Tibial artery (tissue), 4 donors: Measurements from ENCODE around the gene RNF208.

Source experiments
- DNase-seq, 2 donors: peaks; one replicate each; pipeline ENCODE4 v3.0.0-alpha.2; 2019
- H3K27ac ChIP-seq, 2 donors: fragments of 200-600 bp; sonication (generic) in 1 of 2; 1 replicate in 1 of 2; 2 replicates in 1 of 2; pipeline ENCODE4 v1.5.1; 2018 to 2019; ENCODE audit warnings: mild to moderate bottlenecking in 1 of 2
- H3K27me3 ChIP-seq, 2 donors: fragments of 200-600 bp; sonication (generic) in 1 of 2; one replicate each; pipeline versions ENCODE4 v1.5.1 to v1.6.0; 2016 to 2019
- H3K36me3 ChIP-seq, 3 donors: fragments of 200-600 bp; sonication (generic) in 2 of 3; one replicate each; pipeline ENCODE4 v1.5.1; 2016 to 2019; ENCODE audit warnings: mild to moderate bottlenecking in 2 of 3
- H3K4me1 ChIP-seq, 4 donors: fragments of 200-600 bp; sonication (generic) in 2 of 4; 1 replicate in 3 of 4; 2 replicates in 1 of 4; pipeline ENCODE4 v1.5.1; 2016 to 2019
- H3K4me3 ChIP-seq, 2 donors: fragments of 200-600 bp; sonication (generic) in 1 of 2; 1 replicate in 1 of 2; 2 replicates in 1 of 2; pipeline ENCODE4 v1.5.1; 2018 to 2019; ENCODE audit warnings: mild to moderate bottlenecking in 2 of 2
- H3K9me3 ChIP-seq, 3 donors: fragments of 200-600 bp; sonication (generic) in 1 of 3; one replicate each; pipeline ENCODE4 v1.5.1; 2016 to 2019
- intact Hi-C: fragments of 100-400 bp; cut with DNase I; formaldehyde crosslinking; loops from one replicate; pipeline ENCODE4 v1.15.0; 2023; ENCODE audit warnings: low total_unique reads
- TF ChIP-seq, protein P1 (sequence below), 2 experiments: fragments of 200-600 bp in 1 of 2; fragments of 450-650 bp in 1 of 2; IDR thresholded peaks; one replicate each; pipeline ENCODE4 v1.5.1; 2017 to 2019; ENCODE audit warnings: antibody characterized with exemption in 2 of 2, mild to moderate bottlenecking in 1 of 2, moderate library complexity in 1 of 2

The RNF208 gene

DNA sequence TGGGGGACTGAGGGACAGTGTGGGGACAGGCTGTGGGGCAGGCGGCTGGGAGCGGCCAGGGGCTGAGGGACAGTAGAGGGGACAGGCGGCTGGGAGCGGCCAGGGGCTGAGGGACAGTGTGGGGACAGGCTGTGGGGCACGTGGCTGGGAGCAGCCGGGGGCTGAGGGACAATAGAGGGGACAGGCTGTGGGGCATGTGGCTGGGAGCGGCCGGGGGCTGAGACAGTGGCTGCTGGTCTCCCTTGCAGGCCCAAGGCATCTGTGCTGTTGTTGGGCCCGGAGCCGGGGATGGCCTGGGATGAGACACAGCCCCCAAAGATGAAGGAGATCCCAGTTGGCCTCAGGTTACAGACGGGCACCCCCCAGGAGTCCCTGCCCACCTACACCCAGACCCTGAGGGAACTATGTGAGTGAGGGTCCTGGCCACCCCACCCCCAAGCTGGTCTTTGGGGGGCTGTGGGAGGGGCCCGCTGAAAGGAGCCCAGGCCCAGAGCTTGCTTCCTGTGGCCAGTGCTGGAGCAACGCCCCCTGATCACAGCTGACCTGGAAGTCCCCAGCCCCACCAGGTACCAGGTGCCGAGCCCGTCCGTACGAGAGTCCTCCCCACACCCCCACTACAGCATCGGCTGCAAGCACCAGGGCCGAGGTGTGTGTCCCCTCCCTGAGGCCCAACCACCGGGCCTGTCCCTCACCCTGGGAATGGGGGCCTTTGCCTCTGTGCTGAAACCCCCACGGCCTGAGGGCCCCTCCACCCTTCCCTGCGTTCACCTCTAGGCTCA, 29.6 kb upstream of the RNF208 start:
- H3K4me3 ChIP-seq, result no peak overlapping the region
- DNase-seq, result no peak
- TF ChIP-seq, protein P1, sequence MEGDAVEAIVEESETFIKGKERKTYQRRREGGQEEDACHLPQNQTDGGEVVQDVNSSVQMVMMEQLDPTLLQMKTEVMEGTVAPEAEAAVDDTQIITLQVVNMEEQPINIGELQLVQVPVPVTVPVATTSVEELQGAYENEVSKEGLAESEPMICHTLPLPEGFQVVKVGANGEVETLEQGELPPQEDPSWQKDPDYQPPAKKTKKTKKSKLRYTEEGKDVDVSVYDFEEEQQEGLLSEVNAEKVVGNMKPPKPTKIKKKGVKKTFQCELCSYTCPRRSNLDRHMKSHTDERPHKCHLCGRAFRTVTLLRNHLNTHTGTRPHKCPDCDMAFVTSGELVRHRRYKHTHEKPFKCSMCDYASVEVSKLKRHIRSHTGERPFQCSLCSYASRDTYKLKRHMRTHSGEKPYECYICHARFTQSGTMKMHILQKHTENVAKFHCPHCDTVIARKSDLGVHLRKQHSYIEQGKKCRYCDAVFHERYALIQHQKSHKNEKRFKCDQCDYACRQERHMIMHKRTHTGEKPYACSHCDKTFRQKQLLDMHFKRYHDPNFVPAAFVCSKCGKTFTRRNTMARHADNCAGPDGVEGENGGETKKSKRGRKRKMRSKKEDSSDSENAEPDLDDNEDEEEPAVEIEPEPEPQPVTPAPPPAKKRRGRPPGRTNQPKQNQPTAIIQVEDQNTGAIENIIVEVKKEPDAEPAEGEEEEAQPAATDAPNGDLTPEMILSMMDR (IDR thresholded peaks at IDR 0.05), result no peak
- H3K9me3 ChIP-seq, result no peaks in the 10 kb centered on the region
- intact Hi-C loops, result no loop called here
- peaks cover 0 to 5% (median 1%) of the 10 kb centered on the region in 3 donors for H3K36me3 ChIP-seq
- H3K27ac ChIP-seq, result no peak overlapping the region
- peaks cover 0 to 22% (median 18%) of the 10 kb centered on the region in 4 donors for H3K4me1 ChIP-seq
- H3K27me3 ChIP-seq, result peaks cover 0 to 33% of the 10 kb centered on the region in 2 donors

DNA sequence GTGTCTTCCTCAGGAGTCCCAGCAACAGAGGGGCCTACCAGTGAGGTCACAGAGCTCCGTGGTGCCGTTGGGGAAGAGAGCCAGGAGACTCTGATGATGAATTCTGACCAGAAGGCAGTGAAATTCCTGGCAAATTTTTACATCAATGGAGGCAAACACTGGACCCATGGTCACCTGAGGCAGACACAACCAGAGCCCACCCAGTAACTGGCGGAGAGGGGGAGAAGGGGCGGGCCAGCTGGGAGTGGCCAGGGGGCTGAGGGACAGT, 29.1 kb upstream of the RNF208 start, which contains the start of gene STPG3:
Gene STPG3 (plus strand): TSS at position 93 of the 268 bp plus-strand sequence. CDS start 1 bp downstream, at position 94.
- no peak for DNase-seq
- TF ChIP-seq, protein P1 (IDR thresholded peaks at IDR 0.05), result no peak
- no peak within 1 kb of the TSS for H3K4me3 ChIP-seq
- no peak within 1 kb of the TSS for H3K27ac ChIP-seq
- no peaks in the 10 kb centered on the region for H3K9me3 ChIP-seq
- intact Hi-C loops, result no loop called here
- H3K27me3 ChIP-seq, result peaks cover 0 to 33% of the 10 kb centered on the region in 2 donors
- no peaks in the 10 kb centered on the region for H3K36me3 ChIP-seq
- H3K4me1 ChIP-seq, result peaks cover 0 to 17% (median 13%) of the 10 kb centered on the region in 4 donors

DNA sequence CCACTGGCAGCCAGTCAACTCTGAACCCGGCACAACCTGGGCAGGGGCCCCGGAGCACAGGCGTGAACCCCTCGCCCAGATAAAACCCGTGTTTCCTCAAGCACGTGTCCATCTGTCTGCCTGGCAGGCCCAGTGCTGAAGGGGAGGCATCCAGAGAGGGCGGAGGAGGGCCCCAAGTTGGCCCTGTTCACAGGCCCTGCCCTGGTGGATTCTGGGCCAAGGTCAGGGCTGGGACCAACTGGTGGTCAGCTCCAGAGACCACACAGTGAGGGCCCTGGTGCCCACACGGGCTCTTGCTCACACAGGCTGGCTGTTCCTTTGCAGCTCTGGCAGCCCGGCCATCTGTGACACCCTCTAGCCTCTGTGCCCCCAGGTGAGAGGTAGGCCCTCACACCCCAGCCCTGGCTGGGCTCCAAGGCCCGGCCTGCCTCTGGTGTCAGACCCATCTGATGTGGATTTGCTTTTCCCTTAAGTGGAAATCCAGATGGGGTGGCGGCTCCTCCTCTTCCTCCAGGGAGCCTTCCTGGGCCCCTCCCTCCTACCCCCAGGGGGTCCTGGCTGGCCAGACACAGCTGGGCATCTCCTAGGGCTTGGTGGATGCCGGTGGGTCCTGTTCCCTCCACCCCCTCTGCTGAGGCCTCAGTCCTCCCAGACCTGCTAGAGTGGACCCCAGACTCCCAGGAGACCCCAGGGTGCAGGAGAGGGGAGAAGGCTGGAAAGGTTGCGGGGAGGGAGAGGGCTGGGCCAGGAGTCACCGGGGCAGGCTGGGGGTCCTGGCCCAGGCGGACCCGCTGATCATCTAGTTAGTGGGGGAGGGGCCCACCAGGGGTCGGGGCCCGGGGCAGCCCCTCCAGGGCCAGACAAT, 28.5 kb upstream of the RNF208 start:
- H3K4me1 ChIP-seq, result peaks cover 0 to 12% (median 9%) of the 10 kb centered on the region in 4 donors
- H3K4me3 ChIP-seq, result no peak overlapping the region
- H3K27ac ChIP-seq, result no peak overlapping the region
- H3K27me3 ChIP-seq, result peaks cover 0 to 33% of the 10 kb centered on the region in 2 donors
- no peaks in the 10 kb centered on the region for H3K36me3 ChIP-seq
- DNase-seq, result no peak
- intact Hi-C loops, result no loop called here
- no peaks in the 10 kb centered on the region for H3K9me3 ChIP-seq
- TF ChIP-seq, protein P1 (IDR thresholded peaks at IDR 0.05), result no peak

DNA sequence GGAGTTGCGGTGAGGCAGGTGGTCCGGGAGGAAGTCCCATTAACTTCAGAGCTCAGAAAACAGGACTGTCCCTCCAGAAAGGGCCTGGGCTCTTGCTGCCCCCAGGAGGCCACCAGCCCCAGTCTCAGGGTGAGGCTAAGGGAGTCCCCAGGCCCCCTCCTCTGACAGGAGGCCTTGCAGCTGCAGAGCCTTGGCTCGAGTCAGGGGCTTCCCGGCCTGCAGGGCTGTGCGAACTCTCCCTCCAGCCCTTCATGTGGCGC, 25.8 kb upstream of the RNF208 start:
- Histone ChIP-seq H3K9me3 (no peaks in the 10 kb centered on the region), H3K27ac (no peak overlapping the region), H3K36me3 (peaks cover 2 to 11% (median 11%) of the 10 kb centered on the region in 3 donors), H3K27me3 (peaks cover 0 to 30% of the 10 kb centered on the region in 2 donors), H3K4me3 (no peak overlapping the region), H3K4me1 (peaks cover 0 to 10% (median 8%) of the 10 kb centered on the region in 4 donors)
- TF ChIP-seq, protein P1 (IDR thresholded peaks at IDR 0.05), result no peak
- intact Hi-C loops, result no loop called here
- DNase-seq, result no peak

DNA sequence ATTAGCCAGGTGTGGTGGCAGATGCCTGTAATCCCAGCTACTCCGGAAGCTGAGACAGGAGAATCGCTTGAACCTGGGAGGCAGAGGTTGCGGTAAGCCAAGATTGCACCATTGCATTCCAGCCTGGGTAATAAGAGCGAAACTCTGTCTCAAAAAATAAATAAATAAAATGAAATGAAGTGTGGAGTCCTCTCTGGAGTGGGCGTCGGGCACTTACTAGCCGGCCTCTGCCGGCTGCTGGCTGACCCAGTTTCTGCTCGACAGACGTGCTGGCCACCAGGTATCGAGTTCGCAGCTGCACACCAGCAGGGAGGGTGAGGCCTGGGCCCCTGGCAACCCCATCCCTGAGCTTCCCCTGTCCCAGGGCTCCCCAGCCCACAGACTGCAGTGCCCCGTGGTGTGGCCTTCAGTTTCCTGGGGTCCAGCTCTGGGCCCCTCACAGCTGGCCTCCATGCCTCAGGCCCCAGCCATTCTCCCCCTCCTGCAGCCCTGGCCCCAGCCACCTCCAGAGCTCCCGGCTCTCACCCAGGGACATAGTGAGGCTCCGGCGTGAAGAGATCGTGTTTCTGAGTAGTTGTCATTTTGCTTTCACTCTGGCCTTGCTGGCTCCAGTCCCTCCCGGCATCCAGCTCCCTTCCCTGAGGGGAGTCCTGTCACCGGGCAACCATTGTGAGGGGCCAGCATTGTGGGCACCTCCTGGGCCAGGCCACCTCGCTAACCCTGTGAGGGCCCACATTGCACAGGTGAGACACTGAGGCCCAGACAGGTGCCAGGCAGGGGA, 25.3 kb upstream of the RNF208 start:
- Histone ChIP-seq H3K36me3 (peaks cover 7 to 17% (median 17%) of the 10 kb centered on the region in 3 donors), H3K4me1 (peaks cover 0 to 16% (median 13%) of the 10 kb centered on the region in 4 donors), H3K9me3 (no peaks in the 10 kb centered on the region), H3K4me3 (no peak overlapping the region), H3K27me3 (peaks cover 0 to 25% of the 10 kb centered on the region in 2 donors), H3K27ac (no peak overlapping the region)
- intact Hi-C loops, result no loop called here
- DNase-seq, result no peak
- TF ChIP-seq, protein P1 (IDR thresholded peaks at IDR 0.05), result no peak
